CD4-positive, alpha-beta T cell treated with Interleukin-1 beta for 1 hour (primary cell): ENCODE results near the gene EIF3I.

Experiments
- DNase-seq, 2 donors: peaks; one replicate each; pipeline ENCODE4 v3.0.0-alpha.2; 2020 to 2022

The EIF3I gene

GRCh38 chr1:32221980-32222755 is at the start of gene EIF3I, which contains the start of gene TMEM234:
Gene EIF3I, plus strand, starts transcription at chr1:32222407. Its CDS starts 35 bp downstream, at chr1:32222442.
Gene TMEM234, minus strand, starts transcription at chr1:32222353. Its CDS starts 31 bp downstream, at chr1:32222322.
- peak; percentile 92 for DNase-seq

GRCh38 chr1:32172621-32173245 is 49.5 kb upstream of the EIF3I start:
- no peak for DNase-seq

GRCh38 chr1:32178380-32179192 is 43.6 kb upstream of the EIF3I start:
- no peak for DNase-seq

GRCh38 chr1:32179193-32179442 is 43.1 kb upstream of the EIF3I start:
- DNase-seq = no peak

GRCh38 chr1:32179443-32180185 is 42.6 kb upstream of the EIF3I start, which contains the start of gene TXLNA:
Gene TXLNA, plus strand, starts transcription at chr1:32179675. Its CDS starts 671 bp downstream, at chr1:32180346.
- peak; percentile 89 to 90 for DNase-seq

- DNase-seq = peak in 1 of 2 donors; percentile 21
Measured at GRCh38 chr1:32180186-32181060, 41.8 kb upstream of the EIF3I start.

GRCh38 chr1:32181065-32181464 is 41.1 kb upstream of the EIF3I start:
- no peak for DNase-seq

GRCh38 chr1:32181563-32181962 is 40.6 kb upstream of the EIF3I start:
- DNase-seq = no peak

- DNase-seq = no peak
Measured at GRCh38 chr1:32182060-32182459, 40.1 kb upstream of the EIF3I start.

- no peak for DNase-seq
Measured at GRCh38 chr1:32184650-32185049, 37.6 kb upstream of the EIF3I start.

GRCh38 chr1:32186077-32186476 is 36.1 kb upstream of the EIF3I start:
- DNase-seq = no peak

GRCh38 chr1:32186491-32186890 is 35.7 kb upstream of the EIF3I start:
- DNase-seq = no peak

- no peak for DNase-seq
Measured at GRCh38 chr1:32187850-32188249, 34.4 kb upstream of the EIF3I start.

GRCh38 chr1:32192220-32192948 is 29.8 kb upstream of the EIF3I start:
- no peak for DNase-seq

- DNase-seq = no peak
Measured at GRCh38 chr1:32194984-32195383, 27.2 kb upstream of the EIF3I start.

GRCh38 chr1:32195531-32195930 is 26.7 kb upstream of the EIF3I start:
- no peak for DNase-seq

GRCh38 chr1:32195972-32196823 is 26.0 kb upstream of the EIF3I start:
- DNase-seq = peak in 1 of 2 donors; percentile 46

GRCh38 chr1:32197074-32197473 is 25.1 kb upstream of the EIF3I start:
- no peak for DNase-seq

- no peak for DNase-seq
Measured at GRCh38 chr1:32197837-32198236, 24.4 kb upstream of the EIF3I start.
